K562 treated with DMSO at 1 percent for 12 hours (cell line): ENCODE results near the gene GNG12. TPM values are rescaled to one million over a fixed set of nuclear protein-coding genes. Genes with fewer than 3 reads are reported as not detected.

ENCODE experiments used
- total RNA-seq: library from RNA; unstranded; fragments of 300-600 nt; gene quantifications from 2 replicates; pipeline ENCODE4 v1.2.3, GENCODE V29; 2022; ENCODE audit not compliant: insufficient read depth

GNG12 gene
- 0.63 and 2.5 TPM in 2 replicates for total RNA-seq

GRCh38 chr1:67832737-67833601 lies at the start of gene GNG12:
TSS of gene GNG12 (minus strand) at chr1:67833467. CDS start at chr1:67707686, 125,781 bp downstream.

DNA sequence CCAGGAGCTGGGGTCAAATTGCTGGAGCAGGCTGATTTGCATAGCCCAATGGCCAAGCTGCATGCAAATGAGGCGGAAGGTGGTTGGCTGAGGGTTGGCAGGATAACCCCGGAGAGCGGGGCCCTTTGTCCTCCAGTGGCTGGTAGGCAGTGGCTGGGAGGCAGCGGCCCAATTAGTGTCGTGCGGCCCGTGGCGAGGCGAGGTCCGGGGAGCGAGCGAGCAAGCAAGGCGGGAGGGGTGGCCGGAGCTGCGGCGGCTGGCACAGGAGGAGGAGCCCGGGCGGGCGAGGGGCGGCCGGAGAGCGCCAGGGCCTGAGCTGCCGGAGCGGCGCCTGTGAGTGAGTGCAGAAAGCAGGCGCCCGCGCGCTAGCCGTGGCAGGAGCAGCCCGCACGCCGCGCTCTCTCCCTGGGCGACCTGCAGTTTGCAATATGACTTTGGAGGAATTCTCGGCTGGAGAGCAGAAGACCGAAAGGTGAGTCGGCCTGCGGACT lies 148.2 kb downstream of the GNG12 start, which contains the start of gene GADD45A:
Gene GADD45A (plus strand): TSS at position 135 of the 491 bp plus-strand sequence. CDS start 294 bp downstream, at position 429.

Other genes with a start within 250 kb of the GNG12 start
- 107 and 119 TPM in 2 replicates for gene GADD45A, start 148.3 kb downstream of the GNG12 start, total RNA-seq
- 18.2 and 20.5 TPM in 2 replicates for gene DIRAS3, start 217.2 kb upstream of the GNG12 start, total RNA-seq